ENCODE measurements around the gene LGALSL.
A peak's percentile ranks its signal among the peaks of the same experiment; 100 is the strongest.

LGALSL gene

GRCh38 chr2:64474121-64474571, 20.2 kb downstream of the LGALSL start:
- DNase-seq: no peak

- DNase-seq: no peak
Observed at GRCh38 chr2:64474636-64475035, 20.7 kb downstream of the LGALSL start.

- no peak for DNase-seq
Observed at GRCh38 chr2:64477037-64477436, 23.1 kb downstream of the LGALSL start.

- DNase-seq: no peak
Observed at GRCh38 chr2:64477979-64478378, 24.0 kb downstream of the LGALSL start.

GRCh38 chr2:64478502-64479230, 24.7 kb downstream of the LGALSL start:
- no peak for DNase-seq

- DNase-seq: no peak
Observed at GRCh38 chr2:64479259-64480117, 25.5 kb downstream of the LGALSL start.

- no peak for DNase-seq
Observed at GRCh38 chr2:64481665-64482064, 27.7 kb downstream of the LGALSL start.

- no peak for DNase-seq
Observed at GRCh38 chr2:64482243-64482642, 28.3 kb downstream of the LGALSL start.

GRCh38 chr2:64482765-64483504, 29.0 kb downstream of the LGALSL start:
- no peak for DNase-seq

GRCh38 chr2:64485331-64485730, 31.4 kb downstream of the LGALSL start:
- no peak for DNase-seq

- no peak for DNase-seq
Observed at GRCh38 chr2:64485961-64486360, 32.0 kb downstream of the LGALSL start.

- no peak for DNase-seq
Observed at GRCh38 chr2:64487256-64488049, 33.5 kb downstream of the LGALSL start.

- peak; percentile 47 to 79 (median 61) for DNase-seq
Observed at GRCh38 chr2:64488050-64488974, 34.4 kb downstream of the LGALSL start.

- DNase-seq: no peak
Observed at GRCh38 chr2:64489081-64489751, 35.3 kb downstream of the LGALSL start.

- DNase-seq: no peak
Observed at GRCh38 chr2:64491426-64491825, 37.5 kb downstream of the LGALSL start.

- no peak for DNase-seq
Observed at GRCh38 chr2:64492272-64492671, 38.3 kb downstream of the LGALSL start.

GRCh38 chr2:64492821-64493220, 38.9 kb downstream of the LGALSL start:
- DNase-seq: no peak

GRCh38 chr2:64493788-64494187, 39.8 kb downstream of the LGALSL start:
- DNase-seq: no peak

- no peak for DNase-seq
Observed at GRCh38 chr2:64498438-64498837, 44.5 kb downstream of the LGALSL start.

- no peak for DNase-seq
Observed at GRCh38 chr2:64500549-64500948, 46.6 kb downstream of the LGALSL start.

GRCh38 chr2:64501946-64502345, 48.0 kb downstream of the LGALSL start:
- no peak for DNase-seq
